Measurements from ENCODE around the gene ZNF512. TPM values are rescaled to one million over a fixed set of nuclear protein-coding genes. Genes with fewer than 3 reads are reported as not detected.
"Not testable (repeated sequence)": the region's sequence is repeated elsewhere in the genome, so short reads cannot be mapped to it uniquely, and the experiment has no call there.

ZNF512 gene, protein sequence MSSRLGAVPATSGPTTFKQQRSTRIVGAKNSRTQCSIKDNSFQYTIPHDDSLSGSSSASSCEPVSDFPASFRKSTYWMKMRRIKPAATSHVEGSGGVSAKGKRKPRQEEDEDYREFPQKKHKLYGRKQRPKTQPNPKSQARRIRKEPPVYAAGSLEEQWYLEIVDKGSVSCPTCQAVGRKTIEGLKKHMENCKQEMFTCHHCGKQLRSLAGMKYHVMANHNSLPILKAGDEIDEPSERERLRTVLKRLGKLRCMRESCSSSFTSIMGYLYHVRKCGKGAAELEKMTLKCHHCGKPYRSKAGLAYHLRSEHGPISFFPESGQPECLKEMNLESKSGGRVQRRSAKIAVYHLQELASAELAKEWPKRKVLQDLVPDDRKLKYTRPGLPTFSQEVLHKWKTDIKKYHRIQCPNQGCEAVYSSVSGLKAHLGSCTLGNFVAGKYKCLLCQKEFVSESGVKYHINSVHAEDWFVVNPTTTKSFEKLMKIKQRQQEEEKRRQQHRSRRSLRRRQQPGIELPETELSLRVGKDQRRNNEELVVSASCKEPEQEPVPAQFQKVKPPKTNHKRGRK
- 35.2 and 64.7 TPM in 2 replicates for total RNA-seq (ENCODE audit: low replicate concordance)
- long read RNA-seq, transcript ZNF512-201 (14 exons, 3,541 nt): minor isoform, 24 of 74 reads
- long read RNA-seq, transcript ZNF512-208 (13 exons, 3,543 nt): major isoform, 26 of 74 reads
- long read RNA-seq, transcript ZNF512-202 (14 exons, 3,417 nt): minor isoform, 6 of 74 reads
- long read RNA-seq, partial matches to known transcripts: 5 of 74 reads
- long read RNA-seq, other reads (novel, unspliced or antisense): 12 of 74 reads

DNA sequence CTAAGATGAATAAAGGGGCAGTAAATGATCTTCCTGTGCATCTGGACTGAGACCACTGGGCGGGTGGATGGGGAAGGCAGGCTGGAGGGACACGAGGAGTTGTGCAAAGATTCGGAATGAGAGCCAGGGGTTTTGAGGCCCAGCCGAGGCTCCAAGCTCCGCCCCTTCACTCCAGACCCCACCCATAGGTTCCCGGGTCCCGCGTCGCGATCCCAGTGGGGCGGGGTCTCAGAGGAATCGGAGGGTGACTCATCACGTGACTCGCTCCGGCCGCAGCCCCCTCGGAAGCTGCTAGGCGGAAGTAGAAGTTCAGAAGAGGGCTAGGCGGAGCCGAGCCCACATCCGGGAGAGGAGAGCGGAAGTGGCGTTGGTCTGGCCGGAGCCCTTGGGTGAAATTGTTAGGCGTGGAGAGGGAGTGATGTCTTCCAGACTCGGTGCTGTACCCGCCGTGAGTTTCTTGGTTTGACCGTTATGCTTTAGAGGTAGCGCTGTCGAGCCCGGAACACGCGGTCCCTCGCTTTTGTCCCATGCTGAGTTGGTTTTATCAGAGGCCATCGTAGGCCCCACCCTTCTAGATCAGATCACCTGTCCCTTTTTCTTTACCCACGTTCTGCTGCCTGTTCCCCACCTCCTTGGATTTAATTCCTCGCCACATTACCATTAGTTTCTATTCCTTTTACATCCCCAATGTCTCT, at the start of gene ZNF512:
TSS of gene ZNF512 (plus strand) at position 348 of the 695 bp plus-strand sequence. CDS start at position 419, 71 bp downstream.
- no peak for TF ChIP-seq CTCF (conservative IDR thresholded peaks at IDR 0.05)
- DNase-seq (ENCODE audit: extremely low spot score, unreplicated experiment): peak; percentile 92

DNA sequence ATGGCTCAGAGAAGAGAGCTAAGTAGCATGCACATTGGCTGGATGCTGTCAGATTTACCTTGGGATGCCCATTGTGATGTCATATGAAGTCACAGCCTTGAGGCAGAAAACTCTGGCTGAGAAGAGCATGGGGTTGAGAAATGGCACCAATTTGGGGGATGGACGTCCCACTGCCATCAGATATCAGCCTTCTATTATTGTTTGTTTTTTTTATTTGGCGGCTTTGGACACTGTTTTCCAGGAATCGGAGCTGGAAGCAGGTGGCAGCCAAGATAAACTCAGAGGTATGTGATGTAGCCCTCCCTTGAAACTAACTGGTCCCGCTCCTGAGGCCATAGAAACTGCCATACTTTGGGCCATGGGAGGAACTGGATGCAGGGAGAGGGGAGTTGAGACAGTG, 45.6 kb upstream of the ZNF512 start:
- Mint-ChIP-seq H3K4me3 (no peak overlapping the region), H3K27ac (no peak overlapping the region), H3K36me3 (no peaks in the 10 kb centered on the region), H3K27me3 (peaks cover 36% of the 10 kb centered on the region), H3K9me3 (no peaks in the 10 kb centered on the region), H3K4me1 (ENCODE audit: unreplicated experiment) (no peaks in the 10 kb centered on the region)
- TF ChIP-seq CTCF (conservative IDR thresholded peaks at IDR 0.05): no peak
- DNase-seq (ENCODE audit: extremely low spot score, unreplicated experiment): no peak

More for the DNA sequence above, at the start of gene ZNF512:
- Mint-ChIP-seq H3K36me3 (peaks cover 37% of the 10 kb centered on the region), H3K9me3 (peaks cover 5% of the 10 kb centered on the region), H3K4me3 (peak within 1 kb of the TSS; percentile 99), H3K27ac (peak within 1 kb of the TSS; percentile 97), H3K27me3 (peaks cover 3% of the 10 kb centered on the region), H3K4me1 (ENCODE audit: unreplicated experiment) (peaks cover 16% of the 10 kb centered on the region)

DNA sequence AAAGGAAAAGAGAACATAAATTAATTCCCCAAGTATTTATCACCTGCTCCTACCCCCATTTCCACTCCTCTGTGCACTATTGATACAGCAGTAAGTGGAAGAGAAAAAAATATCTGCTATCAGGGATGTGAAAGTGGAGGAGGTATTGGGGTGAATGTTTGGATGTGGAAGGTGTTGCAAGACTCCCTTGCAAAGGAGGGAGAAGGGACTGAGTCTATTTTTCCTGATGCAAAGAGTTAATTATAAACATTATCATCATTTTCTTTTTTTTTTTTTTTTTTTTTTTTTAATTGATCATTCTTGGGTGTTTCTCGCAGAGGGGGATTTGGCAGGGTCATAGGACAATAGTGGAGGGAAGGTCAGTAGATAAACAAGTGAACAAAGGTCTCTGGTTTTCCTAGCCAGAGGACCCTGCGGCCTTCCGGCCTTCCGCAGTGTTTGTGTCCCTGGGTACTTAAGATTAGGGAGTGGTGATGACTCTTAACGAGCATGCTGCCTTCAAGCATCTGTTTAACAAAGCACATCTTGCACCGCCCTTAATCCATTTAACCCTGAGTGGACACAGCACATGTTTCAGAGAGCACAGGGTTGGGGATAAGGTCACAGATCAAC, 43.9 kb upstream of the ZNF512 start:
- H3K4me1 Mint-ChIP-seq (ENCODE audit: unreplicated experiment); H3K4me3 Mint-ChIP-seq; DNase-seq (ENCODE audit: extremely low spot score, unreplicated experiment); H3K9me3 Mint-ChIP-seq; H3K27ac Mint-ChIP-seq; H3K36me3 Mint-ChIP-seq: not testable (repeated sequence)
- peaks cover 27% of the 10 kb centered on the region for H3K27me3 Mint-ChIP-seq

DNA sequence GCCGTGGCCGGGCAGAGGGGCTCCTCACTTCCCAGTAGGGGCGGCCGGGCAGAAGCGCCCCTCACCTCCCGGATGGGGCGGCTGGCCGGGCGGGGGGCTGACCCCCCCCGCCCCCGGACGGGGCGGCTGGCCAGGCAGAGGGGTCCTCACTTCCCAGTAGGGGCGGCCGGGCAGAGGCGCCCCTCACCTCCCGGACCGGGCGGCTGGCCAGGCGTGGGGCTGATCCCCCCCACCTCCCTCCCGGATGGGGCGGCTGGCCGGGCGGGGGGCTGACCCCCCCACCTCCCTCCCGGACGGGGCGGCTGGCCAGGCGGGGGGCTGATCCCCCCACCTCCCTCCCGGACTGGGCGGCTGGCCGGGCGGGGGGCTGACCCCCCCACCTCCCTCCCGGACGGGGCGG, 43.2 kb upstream of the ZNF512 start:
- not testable (repeated sequence) for H3K4me3 Mint-ChIP-seq; H3K9me3 Mint-ChIP-seq; H3K36me3 Mint-ChIP-seq; H3K27ac Mint-ChIP-seq; H3K4me1 Mint-ChIP-seq (ENCODE audit: unreplicated experiment); DNase-seq (ENCODE audit: extremely low spot score, unreplicated experiment)
- peaks cover 22% of the 10 kb centered on the region for H3K27me3 Mint-ChIP-seq

GRCh38 chr2:27544143-27544821, 38.6 kb upstream of the ZNF512 start:
- Mint-ChIP-seq H3K4me3 (no peak overlapping the region), H3K27me3 (no peaks in the 10 kb centered on the region), H3K4me1 (ENCODE audit: unreplicated experiment) (no peaks in the 10 kb centered on the region), H3K36me3 (no peaks in the 10 kb centered on the region), H3K9me3 (peaks cover 8% of the 10 kb centered on the region), H3K27ac (no peak overlapping the region)
- no peak for TF ChIP-seq CTCF (conservative IDR thresholded peaks at IDR 0.05)
- no peak for DNase-seq (ENCODE audit: extremely low spot score, unreplicated experiment)

Measured in type B pancreatic cell (in vitro differentiated cells).